Measurements from ENCODE around the gene GRM8. TPM values are rescaled to one million over a fixed set of nuclear protein-coding genes. Genes with fewer than 3 reads are reported as not detected.

GRM8 gene
- total RNA-seq, 1 experiment from 2014 or later, result not detected

- H3K27me3 ChIP-seq (ENCODE audit: control insufficient read depth, insufficient read depth, low read length), result no peaks in the 10 kb centered on the region
- TF ChIP-seq POLR2AphosphoS5 (IDR thresholded peaks at IDR 0.05; ENCODE audit: low read depth, low read length), result no peak
- TF ChIP-seq SIN3A (IDR thresholded peaks at IDR 0.05; ENCODE audit: borderline replicate concordance, insufficient read depth, low read depth, low read length), result no peak
- no peak for TF ChIP-seq REST (IDR thresholded peaks at IDR 0.05; ENCODE audit: insufficient read depth in 1 of 2, low read depth in 2 of 2, low read length in 1 of 2)
- TF ChIP-seq CTCF (IDR thresholded peaks at IDR 0.05), result no peak
- no peak for TF ChIP-seq TCF7L2 (IDR thresholded peaks at IDR 0.05; ENCODE audit: low read depth, low read length)
- in situ Hi-C loops (cut with HindIII; ENCODE audit: low pct_unique_long_range_greater_than_20kb, low sequenced_read_pairs), result no loop called here
- CTCF ChIA-PET, result no interaction called here
- no peaks in the 10 kb centered on the region for H3K9me3 ChIP-seq (ENCODE audit: control insufficient read depth, insufficient read depth, low read depth, low read length)
- ATAC-seq, result no peak
- no peak for DNase-seq (ENCODE audit: low read depth, low spot score)
- intact Hi-C loops (cut with micrococcal nuclease; ENCODE audit: unreplicated experiment), result no loop called here
- POLR2A ChIA-PET, result no interaction called here
- no peaks in the 10 kb centered on the region for H3K4me1 ChIP-seq (ENCODE audit: control insufficient read depth, insufficient read depth, low read length)
- H3K36me3 ChIP-seq (ENCODE audit: control insufficient read depth, insufficient read depth, low read length), result no peaks in the 10 kb centered on the region
- no peak overlapping the region for H3K4me3 ChIP-seq (ENCODE audit: low read depth in 2 of 2, low read length in 2 of 2)
- no TSS peak for BruUV-seq (replicated peaks)
- H3K27ac ChIP-seq (ENCODE audit: low read length), result no peak overlapping the region
Measured at GRCh38 chr7:126953461-126953860, 299.3 kb downstream of the GRM8 start.

DNA sequence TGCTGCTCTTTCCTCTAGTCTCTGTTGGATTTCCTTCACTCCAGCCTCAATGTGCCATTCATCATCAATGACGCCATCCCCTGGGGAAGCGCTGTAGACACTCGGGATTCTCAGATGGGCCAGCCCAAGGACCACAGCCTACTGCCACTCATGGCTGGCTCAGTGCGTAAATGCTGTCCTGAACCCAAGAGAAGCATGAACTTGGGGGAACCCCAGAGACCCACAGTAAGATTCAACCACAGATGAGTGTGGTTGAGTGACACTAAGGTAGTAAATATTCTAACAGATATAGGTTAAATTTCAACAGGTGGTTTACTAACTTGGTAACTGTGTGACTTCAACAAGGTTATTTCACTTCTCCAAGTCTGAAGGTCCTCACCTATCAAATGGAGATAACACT lies 304.1 kb downstream of the GRM8 start:
- Histone ChIP-seq H3K4me1 (ENCODE audit: control insufficient read depth, insufficient read depth, low read length) (no peaks in the 10 kb centered on the region), H3K36me3 (ENCODE audit: control insufficient read depth, insufficient read depth, low read length) (no peaks in the 10 kb centered on the region), H3K27me3 (ENCODE audit: control insufficient read depth, insufficient read depth, low read length) (no peaks in the 10 kb centered on the region), H3K27ac (ENCODE audit: low read length) (no peak overlapping the region), H3K4me3 (ENCODE audit: low read depth in 2 of 2, low read length in 2 of 2) (no peak overlapping the region), H3K9me3 (ENCODE audit: control insufficient read depth, insufficient read depth, low read depth, low read length) (no peaks in the 10 kb centered on the region)
- DNase-seq (ENCODE audit: low read depth, low spot score) (no peak), ATAC-seq (no peak)
- intact Hi-C loops (cut with micrococcal nuclease; ENCODE audit: unreplicated experiment) (no loop called here), in situ Hi-C loops (cut with HindIII; ENCODE audit: low pct_unique_long_range_greater_than_20kb, low sequenced_read_pairs) (no loop called here)
- no peak for TF ChIP-seq CTCF (IDR thresholded peaks at IDR 0.05)
- no peak for TF ChIP-seq POLR2AphosphoS5 (IDR thresholded peaks at IDR 0.05; ENCODE audit: low read depth, low read length)
- no peak for TF ChIP-seq TCF7L2 (IDR thresholded peaks at IDR 0.05; ENCODE audit: low read depth, low read length)
- TF ChIP-seq SIN3A (IDR thresholded peaks at IDR 0.05; ENCODE audit: borderline replicate concordance, insufficient read depth, low read depth, low read length), result no peak
- no peak for TF ChIP-seq REST (IDR thresholded peaks at IDR 0.05; ENCODE audit: insufficient read depth in 1 of 2, low read depth in 2 of 2, low read length in 1 of 2)
- CTCF ChIA-PET, result no interaction called here
- POLR2A ChIA-PET, result no interaction called here
- BruUV-seq (replicated peaks), result no TSS peak
